NB4 (cell line): ENCODE measurements around the gene TRIM2.

Experiments used
- CTCF ChIP-seq: IDR thresholded peaks from one replicate; pipeline ENCODE4 v1.5.1; 2012; ENCODE audit warnings: low read depth, low read length
- POLR2A ChIP-seq: IDR thresholded peaks from 2 replicates; pipeline ENCODE4 v1.6.1; 2011; ENCODE audit warnings: mild to moderate bottlenecking; ENCODE audit not compliant: insufficient read length; ENCODE audit errors: extremely low read depth

GRCh38 chr4:153177841-153178240, 26.4 kb upstream of the TRIM2 start:
- no peak for TF ChIP-seq CTCF
- no peak for TF ChIP-seq POLR2A
